Stomach (tissue), 4 donors: ENCODE measurements around the gene MICALL2.

Source experiments
- EP300 ChIP-seq: sonication (generic); formaldehyde crosslinking; IDR thresholded peaks from one replicate; pipeline ENCODE4 v1.6.1; 2017; ENCODE audit warnings: antibody characterized with exemption
- POLR2A ChIP-seq, 4 donors: fragments of 450-650 bp; IDR thresholded peaks; one replicate each; pipeline ENCODE4 v1.6.1; 2016; ENCODE audit warnings: antibody characterized with exemption in 4 of 4, control low read depth in 2 of 4, mild to moderate bottlenecking in 1 of 4, moderate library complexity in 1 of 4
- POLR2AphosphoS5 ChIP-seq, 3 donors: sonication (generic); formaldehyde crosslinking; IDR thresholded peaks; one replicate each; pipeline ENCODE4 v1.6.1; 2016; ENCODE audit warnings: antibody characterized with exemption in 3 of 3
- TF ChIP-seq, protein P1 (sequence below), 7 experiments: fragments of 450-650 bp in 4 of 7; fragments of 200-600 bp in 3 of 7; sonication (generic) in 3 of 7; IDR thresholded peaks; one replicate each; pipeline ENCODE4 v1.5.1; 2016 to 2019; ENCODE audit warnings: antibody characterized with exemption in 7 of 7, control low read depth in 2 of 7, mild to moderate bottlenecking in 1 of 7

DNA sequence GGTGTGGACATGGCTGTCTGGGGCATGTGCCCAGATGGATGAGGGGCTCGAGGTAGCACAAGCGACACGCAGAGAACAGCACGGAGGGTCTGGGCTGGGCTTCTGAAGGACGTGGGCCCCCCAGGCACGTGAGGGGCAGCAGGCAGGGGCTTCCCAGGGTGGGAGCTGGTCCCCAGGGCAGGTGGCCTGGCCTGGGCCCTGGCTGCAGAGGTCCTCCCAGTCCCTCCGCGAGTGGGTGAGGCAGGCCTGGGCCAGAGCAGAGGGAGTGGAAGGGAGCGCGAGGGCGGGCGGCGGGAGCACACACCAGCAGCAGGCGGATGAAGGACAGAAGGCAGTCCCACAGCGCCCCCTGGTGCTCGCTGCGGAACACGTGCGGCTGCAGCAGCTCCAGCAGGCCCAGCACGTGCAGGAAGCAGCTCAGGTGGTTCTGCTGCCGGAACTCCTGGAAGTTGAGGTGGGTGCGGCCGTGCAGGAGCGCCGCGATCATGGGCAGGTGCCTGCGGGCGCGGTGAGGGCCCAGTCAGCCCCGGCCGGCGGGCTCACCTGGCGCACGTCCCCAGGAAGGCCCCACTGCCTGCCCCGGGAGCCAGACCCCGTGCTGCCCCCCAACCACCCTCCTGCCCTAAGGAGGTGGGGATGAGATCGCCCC, 14.7 kb upstream of the MICALL2 start:
- TF ChIP-seq POLR2AphosphoS5 (IDR thresholded peaks at IDR 0.05) (peak in 2 of 3 donors; percentile 14 to 93), EP300 (no peak), POLR2A (IDR thresholded peaks at IDR 0.05) (no peak)
- TF ChIP-seq, protein P1, sequence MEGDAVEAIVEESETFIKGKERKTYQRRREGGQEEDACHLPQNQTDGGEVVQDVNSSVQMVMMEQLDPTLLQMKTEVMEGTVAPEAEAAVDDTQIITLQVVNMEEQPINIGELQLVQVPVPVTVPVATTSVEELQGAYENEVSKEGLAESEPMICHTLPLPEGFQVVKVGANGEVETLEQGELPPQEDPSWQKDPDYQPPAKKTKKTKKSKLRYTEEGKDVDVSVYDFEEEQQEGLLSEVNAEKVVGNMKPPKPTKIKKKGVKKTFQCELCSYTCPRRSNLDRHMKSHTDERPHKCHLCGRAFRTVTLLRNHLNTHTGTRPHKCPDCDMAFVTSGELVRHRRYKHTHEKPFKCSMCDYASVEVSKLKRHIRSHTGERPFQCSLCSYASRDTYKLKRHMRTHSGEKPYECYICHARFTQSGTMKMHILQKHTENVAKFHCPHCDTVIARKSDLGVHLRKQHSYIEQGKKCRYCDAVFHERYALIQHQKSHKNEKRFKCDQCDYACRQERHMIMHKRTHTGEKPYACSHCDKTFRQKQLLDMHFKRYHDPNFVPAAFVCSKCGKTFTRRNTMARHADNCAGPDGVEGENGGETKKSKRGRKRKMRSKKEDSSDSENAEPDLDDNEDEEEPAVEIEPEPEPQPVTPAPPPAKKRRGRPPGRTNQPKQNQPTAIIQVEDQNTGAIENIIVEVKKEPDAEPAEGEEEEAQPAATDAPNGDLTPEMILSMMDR (IDR thresholded peaks at IDR 0.05): peak in 5 of 7 experiments; percentile 75 to 95 (median 93)
